Neural cell (in vitro differentiated cells): ENCODE measurements around the gene CRIM1. TPM values are rescaled to one million over a fixed set of nuclear protein-coding genes. Genes with fewer than 3 reads are reported as not detected.

ENCODE experiments used
- H2AFZ ChIP-seq: fragments of 200-600, 300-800 bp; sonication (generic), shearing (Covaris generic); 2 replicates; pipeline ENCODE4 v1.6.0; 2014; ENCODE audit warnings: low read depth, mild to moderate bottlenecking, antibody characterized with exemption, low read length, moderate library complexity
- H3F3A ChIP-seq: fragments of 200-600 bp; shearing (Covaris generic); 2 replicates; pipeline ENCODE4 v1.6.1; 2016; ENCODE audit warnings: mild to moderate bottlenecking, moderate library complexity, mixed read lengths, antibody characterized with exemption, low read length; ENCODE audit not compliant: insufficient read depth, poor library complexity, severe bottlenecking
- H3K27ac ChIP-seq: fragments of 200-600, 300-800 bp; sonication (generic), shearing (Covaris generic); 2 replicates; pipeline ENCODE4 v1.5.1; 2014; ENCODE audit warnings: mild to moderate bottlenecking, low read length, moderate library complexity
- H3K27me3 ChIP-seq: fragments of 300-800, 200-600 bp; sonication (generic), shearing (Covaris generic); 2 replicates; pipeline ENCODE4 v1.6.0; 2014; ENCODE audit warnings: mild to moderate bottlenecking, low read depth, low read length, moderate library complexity; ENCODE audit not compliant: insufficient read depth
- H3K36me3 ChIP-seq: fragments of 300-800, 200-600 bp; sonication (generic), shearing (Covaris generic); 2 replicates; pipeline ENCODE4 v1.5.1; 2014; ENCODE audit warnings: mild to moderate bottlenecking, antibody characterized with exemption, low read length, moderate library complexity; ENCODE audit not compliant: insufficient read depth
- H3K4me2 ChIP-seq: fragments of 300-800, 200-600 bp; sonication (generic), shearing (Covaris generic); 2 replicates; pipeline ENCODE4 v1.6.0; 2014; ENCODE audit warnings: mild to moderate bottlenecking, low read length
- H3K4me3 ChIP-seq: fragments of 300-800, 200-600 bp; sonication (generic), shearing (Covaris generic); 2 replicates; pipeline ENCODE4 v1.5.1; 2014; ENCODE audit warnings: mild to moderate bottlenecking, low read length, moderate library complexity
- H3K79me2 ChIP-seq: fragments of 200-600 bp; shearing (Covaris generic); replicated peaks from 2 replicates; pipeline ENCODE4 v1.6.0; 2014; ENCODE audit warnings: mild to moderate bottlenecking, low read length, moderate library complexity; ENCODE audit not compliant: insufficient read depth
- H3K9ac ChIP-seq: fragments of 300-800, 200-600 bp; sonication (generic), shearing (Covaris generic); 2 replicates; pipeline ENCODE4 v1.6.1; 2016; ENCODE audit warnings: mild to moderate bottlenecking, low read length, mixed read lengths
- H3K9me2 ChIP-seq: fragments of 200-600 bp; shearing (Covaris generic); 2 replicates; pipeline ENCODE4 v1.6.1; 2016; ENCODE audit warnings: mild to moderate bottlenecking, low read length, mixed read lengths; ENCODE audit not compliant: insufficient read depth
- H3K9me3 ChIP-seq: fragments of 200-600, 300-800 bp; sonication (generic), shearing (Covaris generic); 2 replicates; pipeline ENCODE4 v1.6.1; 2016; ENCODE audit warnings: mild to moderate bottlenecking, mixed run types, low read length, moderate library complexity, mixed read lengths
- H4K20me1 ChIP-seq: fragments of 200-600 bp; shearing (Covaris generic); 2 replicates; pipeline ENCODE4 v1.6.1; 2016; ENCODE audit warnings: mild to moderate bottlenecking, mixed run types; ENCODE audit not compliant: insufficient read depth
- EP300 ChIP-seq: fragments of 450-650 bp; conservative IDR thresholded peaks from 2 replicates; pipeline ENCODE4 v1.6.1; 2014; ENCODE audit warnings: antibody characterized with exemption, mild to moderate bottlenecking, moderate library complexity; ENCODE audit not compliant: poor library complexity, severe bottlenecking
- MXI1 ChIP-seq: fragments of 450-650 bp; conservative IDR thresholded peaks from 2 replicates; pipeline ENCODE4 v1.6.1; 2014; ENCODE audit warnings: antibody characterized with exemption, mild to moderate bottlenecking; ENCODE audit not compliant: poor library complexity, severe bottlenecking
- POLR2AphosphoS5 ChIP-seq: IDR thresholded peaks from 2 replicates; pipeline ENCODE4 v1.6.1; 2012
- RAD21 ChIP-seq: fragments of 450-650 bp; conservative IDR thresholded peaks from 2 replicates; pipeline ENCODE4 v1.6.1; 2014; ENCODE audit warnings: antibody characterized with exemption, mild to moderate bottlenecking, moderate library complexity
- SMC3 ChIP-seq: fragments of 450-650 bp; conservative IDR thresholded peaks from 2 replicates; pipeline ENCODE4 v1.6.1; 2014; ENCODE audit warnings: antibody characterized with exemption, mild to moderate bottlenecking, moderate library complexity; ENCODE audit not compliant: poor library complexity
- TAF1 ChIP-seq: IDR thresholded peaks from 2 replicates; pipeline ENCODE4 v1.6.1; 2012; ENCODE audit warnings: low read depth
- polyA plus RNA-seq: library from polyadenylated mRNA; depleted of rRNA; stranded (reverse); fragments of >200 nt; gene quantifications from 2 replicates; pipeline ENCODE4 v1.2.3, GENCODE V29; 2014
- TF ChIP-seq, protein P1 (sequence below): fragments of 450-650 bp; IDR thresholded peaks from 2 replicates; pipeline ENCODE4 v1.5.1; 2014; ENCODE audit warnings: antibody characterized with exemption, mild to moderate bottlenecking, moderate library complexity; ENCODE audit not compliant: poor library complexity, severe bottlenecking

Gene CRIM1
- polyA plus RNA-seq, 1 donor from 2014 or later, result 6.7 TPM

DNA sequence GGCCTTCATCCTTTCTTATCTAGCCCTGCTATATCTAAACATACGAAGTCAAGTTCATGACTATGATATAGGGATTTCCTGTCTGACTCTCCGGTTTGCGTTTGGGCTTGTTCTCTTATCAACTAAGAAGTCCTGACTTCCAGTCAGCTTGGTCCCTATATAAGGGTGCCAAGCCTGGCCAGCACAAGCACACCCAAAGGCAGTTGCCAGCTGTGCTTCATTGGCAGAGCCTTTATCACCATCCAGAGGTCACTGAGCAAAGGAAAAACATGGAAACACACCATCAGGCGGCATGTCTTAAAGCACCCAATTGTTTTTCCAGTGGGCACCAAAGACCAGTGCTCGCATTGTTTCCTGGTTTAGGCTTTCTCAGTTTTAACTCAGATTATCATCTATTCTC is 169.7 kb downstream of the CRIM1 start:
- Histone ChIP-seq H3F3A (no peaks in the 10 kb centered on the region), H3K79me2 (no peaks in the 10 kb centered on the region), H4K20me1 (no peaks in the 10 kb centered on the region), H3K9ac (no peak overlapping the region), H3K36me3 (no peaks in the 10 kb centered on the region), H3K27me3 (no peaks in the 10 kb centered on the region), H3K9me3 (no peaks in the 10 kb centered on the region), H3K4me2 (no peak overlapping the region), H3K4me3 (no peak overlapping the region), H3K9me2 (no peaks in the 10 kb centered on the region), H2AFZ (no peak overlapping the region), H3K27ac (no peak overlapping the region)
- TF ChIP-seq TAF1 (no peak), POLR2AphosphoS5 (no peak), SMC3 (no peak), MXI1 (no peak), RAD21 (no peak)
- TF ChIP-seq, protein P1, sequence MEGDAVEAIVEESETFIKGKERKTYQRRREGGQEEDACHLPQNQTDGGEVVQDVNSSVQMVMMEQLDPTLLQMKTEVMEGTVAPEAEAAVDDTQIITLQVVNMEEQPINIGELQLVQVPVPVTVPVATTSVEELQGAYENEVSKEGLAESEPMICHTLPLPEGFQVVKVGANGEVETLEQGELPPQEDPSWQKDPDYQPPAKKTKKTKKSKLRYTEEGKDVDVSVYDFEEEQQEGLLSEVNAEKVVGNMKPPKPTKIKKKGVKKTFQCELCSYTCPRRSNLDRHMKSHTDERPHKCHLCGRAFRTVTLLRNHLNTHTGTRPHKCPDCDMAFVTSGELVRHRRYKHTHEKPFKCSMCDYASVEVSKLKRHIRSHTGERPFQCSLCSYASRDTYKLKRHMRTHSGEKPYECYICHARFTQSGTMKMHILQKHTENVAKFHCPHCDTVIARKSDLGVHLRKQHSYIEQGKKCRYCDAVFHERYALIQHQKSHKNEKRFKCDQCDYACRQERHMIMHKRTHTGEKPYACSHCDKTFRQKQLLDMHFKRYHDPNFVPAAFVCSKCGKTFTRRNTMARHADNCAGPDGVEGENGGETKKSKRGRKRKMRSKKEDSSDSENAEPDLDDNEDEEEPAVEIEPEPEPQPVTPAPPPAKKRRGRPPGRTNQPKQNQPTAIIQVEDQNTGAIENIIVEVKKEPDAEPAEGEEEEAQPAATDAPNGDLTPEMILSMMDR, result no peak

DNA sequence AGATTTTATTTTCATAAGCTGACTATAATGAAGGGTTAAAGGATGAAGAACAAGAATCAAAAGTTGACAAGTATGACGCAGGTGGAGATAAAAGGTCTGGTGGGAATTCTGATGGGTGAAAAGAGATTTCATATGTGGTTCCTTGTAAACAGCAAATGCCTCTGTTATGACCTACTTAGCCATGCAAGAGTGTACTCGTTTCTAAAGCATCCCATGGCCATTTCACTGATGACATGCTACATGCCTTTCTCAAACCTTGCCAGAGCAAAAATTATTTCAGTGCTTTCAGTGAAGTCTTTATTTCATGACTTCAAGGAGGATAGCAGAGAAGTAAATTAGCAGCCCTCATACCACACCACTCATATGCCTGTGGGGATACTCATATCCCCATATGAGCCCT is 170.6 kb downstream of the CRIM1 start:
- H3K9me3 ChIP-seq, result no peaks in the 10 kb centered on the region
- no peak overlapping the region for H3K4me3 ChIP-seq
- no peaks in the 10 kb centered on the region for H3K9me2 ChIP-seq
- no peak overlapping the region for H3K27ac ChIP-seq
- H3K9ac ChIP-seq, result no peak overlapping the region
- no peaks in the 10 kb centered on the region for H3K79me2 ChIP-seq
- no peaks in the 10 kb centered on the region for H3F3A ChIP-seq
- H4K20me1 ChIP-seq, result no peaks in the 10 kb centered on the region
- TF ChIP-seq TAF1, result no peak
- no peaks in the 10 kb centered on the region for H3K27me3 ChIP-seq
- no peak overlapping the region for H3K4me2 ChIP-seq
- no peaks in the 10 kb centered on the region for H3K36me3 ChIP-seq
- H2AFZ ChIP-seq, result no peak overlapping the region

DNA sequence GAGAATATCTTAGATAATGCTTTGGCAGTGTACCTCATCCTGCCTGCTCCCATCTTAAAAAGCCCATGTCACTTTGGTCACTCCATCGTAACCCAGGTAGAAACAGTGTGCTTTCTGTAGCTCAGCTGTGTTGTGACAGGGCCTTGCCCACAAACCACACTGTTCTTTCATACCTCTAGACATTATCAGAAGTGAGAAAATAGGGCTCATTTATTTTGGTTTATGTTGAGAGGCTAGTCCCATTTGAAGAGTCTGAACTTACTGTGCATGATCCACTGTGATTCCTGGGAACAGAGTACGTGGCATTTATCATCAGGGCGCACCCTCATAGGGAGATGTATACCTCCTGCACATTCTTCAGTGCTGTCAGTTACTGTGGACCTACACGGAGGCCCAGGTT is 172.7 kb downstream of the CRIM1 start:
- Histone ChIP-seq H3K27me3 (no peaks in the 10 kb centered on the region), H3K27ac (no peak overlapping the region), H2AFZ (no peak overlapping the region), H3K79me2 (no peaks in the 10 kb centered on the region), H3K9ac (no peak overlapping the region), H3K9me3 (no peaks in the 10 kb centered on the region), H3K4me2 (no peak overlapping the region), H3K4me3 (no peak overlapping the region), H3K9me2 (no peaks in the 10 kb centered on the region), H3F3A (no peaks in the 10 kb centered on the region), H3K36me3 (no peaks in the 10 kb centered on the region), H4K20me1 (no peaks in the 10 kb centered on the region)
- TF ChIP-seq TAF1 (no peak), EP300 (no peak), SMC3 (no peak)
- TF ChIP-seq, protein P1, result no peak
